ENCODE results near the gene RGS6.

- TF ChIP-seq CTCF (IDR thresholded peaks at IDR 0.05) (no peak), POLR2A (IDR thresholded peaks at IDR 0.05) (no peak), POLR2AphosphoS5 (IDR thresholded peaks at IDR 0.05) (no peak), EP300 (IDR thresholded peaks at IDR 0.05) (no peak)
Measured at GRCh38 chr14:72094844-72095582, 162.8 kb downstream of the RGS6 start.
